Testis (tissue), 3 donors: Measurements from ENCODE around the gene LRWD1. TPM values are rescaled to one million over a fixed set of nuclear protein-coding genes. Genes with fewer than 3 reads are reported as not detected.
A peak's percentile ranks its signal among the peaks of the same experiment; 100 is the strongest.
"Not testable (repeated sequence)": the region's sequence is repeated elsewhere in the genome, so short reads cannot be mapped to it uniquely, and the experiment has no call there.

Experiments used
- DNase-seq: peaks from one replicate; pipeline ENCODE4 v3.0.0-alpha.2; 2019
- H3K27ac ChIP-seq, 2 donors: fragments of 200-600 bp; sonication (generic); one replicate each; pipeline ENCODE4 v1.5.1; 2019
- H3K27me3 ChIP-seq: fragments of 200-600 bp; sonication (generic); one replicate; pipeline ENCODE4 v1.5.1; 2019
- H3K36me3 ChIP-seq: fragments of 200-600 bp; sonication (generic); one replicate; pipeline ENCODE4 v1.5.1; 2017; ENCODE audit warnings: low read depth; ENCODE audit errors: missing control alignments
- H3K4me1 ChIP-seq: fragments of 200-600 bp; sonication (generic); one replicate; pipeline ENCODE4 v1.5.1; 2019
- H3K4me3 ChIP-seq, 2 donors: fragments of 200-600 bp; sonication (generic); one replicate each; pipeline ENCODE4 v1.5.1; 2017 to 2019
- H3K9me3 ChIP-seq: fragments of 200-600 bp; sonication (generic); one replicate; pipeline ENCODE4 v1.5.1; 2017
- WGBS, 2 donors: methylation state at CpG; one replicate each; pipeline ENCODE4 v1.1.5; 2018; 5-methylcytosine and 5-hydroxymethylcytosine counted together
- intact Hi-C: fragments of 100-400 bp; cut with DNase I; formaldehyde crosslinking; loops from one replicate; pipeline ENCODE4 v1.15.1; 2023; ENCODE audit warnings: low total_unique reads
- polyA plus RNA-seq: library from polyadenylated mRNA; stranded (reverse); fragments of 350-450 nt; fragmentation: Illumina TruSeq; extraction: RNeasy Lipid Tissue Mini Kit (QIAGEN cat#74804); gene quantifications from one replicate; pipeline ENCODE4 v1.2.3, GENCODE V29; 2014; ENCODE audit warnings: low read depth, low replicate concordance; ENCODE audit not compliant: insufficient read depth
- total RNA-seq, 2 donors: library from RNA; depleted of rRNA; stranded (reverse); fragments of >200 nt; gene quantifications; one replicate each; pipeline ENCODE4 v1.2.3, GENCODE V29; 2016

Gene LRWD1
- total and polyA plus RNA-seq, 3 donors from 2014 or later: 221 to 540 (median 350) TPM

DNA sequence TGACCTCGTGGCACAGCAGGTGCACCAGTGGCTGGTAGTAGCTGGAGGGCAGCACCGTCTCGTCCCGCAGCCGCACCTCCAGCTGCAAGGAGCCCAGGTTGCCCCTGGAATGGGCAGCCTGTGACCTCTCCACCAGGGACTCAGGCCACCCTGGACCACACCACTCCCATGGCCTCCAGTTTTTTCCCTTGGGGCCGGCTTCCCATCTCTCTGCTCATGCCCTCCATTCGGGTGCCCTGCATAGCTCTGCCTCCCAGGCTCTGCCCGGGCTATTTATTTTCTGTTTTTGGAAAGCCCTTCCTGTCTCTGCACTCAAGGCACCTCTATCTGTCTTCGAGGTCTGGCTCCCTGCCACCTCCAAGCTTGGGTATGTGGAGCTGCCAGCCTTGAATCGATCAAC, 32.1 kb downstream of the LRWD1 start:
- H3K27me3 ChIP-seq, H3K4me3 ChIP-seq, intact Hi-C loops, H3K9me3 ChIP-seq, H3K36me3 ChIP-seq, H3K27ac ChIP-seq, DNase-seq, H3K4me1 ChIP-seq: not testable (repeated sequence)
- 77% methylated on average over 3 of the region's 10 CpGs; no CpG with 5 or more reads in 1 of the 2 donors for WGBS, 2 donors

GRCh38 chr7:102497308-102497707, 32.5 kb downstream of the LRWD1 start:
- H3K27ac ChIP-seq, H3K36me3 ChIP-seq, H3K4me3 ChIP-seq, DNase-seq, H3K4me1 ChIP-seq, H3K27me3 ChIP-seq, intact Hi-C loops, H3K9me3 ChIP-seq: not testable (repeated sequence)
- WGBS, 2 donors: 86% methylated on average over 1 of the region's 5 CpGs; no CpG with 5 or more reads in 1 of the 2 donors

DNA sequence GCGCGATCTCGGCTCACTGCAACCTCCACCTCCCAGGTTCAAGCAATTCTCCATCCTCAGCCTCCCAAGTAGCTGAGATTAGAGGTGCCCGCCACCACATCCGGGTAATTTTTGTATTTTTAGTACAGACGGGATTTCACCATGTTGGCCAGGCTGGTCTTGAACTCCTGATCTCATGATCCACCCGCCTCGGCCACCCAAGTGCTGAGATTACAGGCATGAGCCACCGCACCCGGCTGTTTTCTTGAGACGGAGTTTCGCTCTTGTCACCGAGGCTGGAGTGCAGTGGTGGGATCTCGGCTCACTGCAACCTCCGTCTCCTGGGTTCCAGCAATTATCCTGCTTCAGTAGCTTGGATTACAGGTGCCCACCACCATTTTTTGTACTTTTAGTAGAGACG, 33.5 kb downstream of the LRWD1 start:
- H3K4me1 ChIP-seq, H3K9me3 ChIP-seq, H3K27ac ChIP-seq, H3K36me3 ChIP-seq, intact Hi-C loops, H3K4me3 ChIP-seq, H3K27me3 ChIP-seq: not testable (repeated sequence)
- DNase-seq: peak; percentile 13
- WGBS, 2 donors: 95% methylated on average over 15 of the region's 16 CpGs; no CpG with 5 or more reads in 1 of the 2 donors

DNA sequence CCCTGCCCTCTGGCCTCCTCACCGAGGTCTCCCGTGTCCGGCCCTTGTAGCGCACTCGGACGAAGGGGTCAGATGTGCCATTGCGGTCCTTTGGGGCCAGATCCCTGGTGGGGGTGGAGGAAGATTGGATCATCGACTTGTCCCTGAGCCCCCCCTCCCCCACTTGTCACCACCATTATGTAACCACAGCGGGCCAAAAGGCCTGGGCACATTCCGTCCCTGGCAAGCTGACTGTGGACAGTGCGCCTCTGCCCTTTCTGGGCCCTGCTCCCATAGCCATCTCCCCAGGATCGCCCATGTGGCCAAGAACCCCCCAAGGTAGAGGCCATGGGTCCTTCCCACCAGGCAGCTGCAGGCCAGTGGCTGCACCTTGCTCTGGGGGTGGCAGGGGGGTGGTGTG, 38.4 kb downstream of the LRWD1 start:
- DNase-seq, H3K9me3 ChIP-seq, H3K27ac ChIP-seq, H3K27me3 ChIP-seq, H3K4me3 ChIP-seq, intact Hi-C loops, H3K4me1 ChIP-seq, H3K36me3 ChIP-seq: not testable (repeated sequence)
- no CpG with 5 or more reads among the region's 12 CpGs for WGBS, 2 donors

- DNase-seq, intact Hi-C loops, H3K27me3 ChIP-seq, H3K27ac ChIP-seq, H3K36me3 ChIP-seq, H3K4me3 ChIP-seq, H3K4me1 ChIP-seq, H3K9me3 ChIP-seq: not testable (repeated sequence)
- WGBS, 2 donors: no CpG with 5 or more reads among the region's 24 CpGs
Measured at GRCh38 chr7:102505298-102506185, 40.8 kb downstream of the LRWD1 start.

DNA sequence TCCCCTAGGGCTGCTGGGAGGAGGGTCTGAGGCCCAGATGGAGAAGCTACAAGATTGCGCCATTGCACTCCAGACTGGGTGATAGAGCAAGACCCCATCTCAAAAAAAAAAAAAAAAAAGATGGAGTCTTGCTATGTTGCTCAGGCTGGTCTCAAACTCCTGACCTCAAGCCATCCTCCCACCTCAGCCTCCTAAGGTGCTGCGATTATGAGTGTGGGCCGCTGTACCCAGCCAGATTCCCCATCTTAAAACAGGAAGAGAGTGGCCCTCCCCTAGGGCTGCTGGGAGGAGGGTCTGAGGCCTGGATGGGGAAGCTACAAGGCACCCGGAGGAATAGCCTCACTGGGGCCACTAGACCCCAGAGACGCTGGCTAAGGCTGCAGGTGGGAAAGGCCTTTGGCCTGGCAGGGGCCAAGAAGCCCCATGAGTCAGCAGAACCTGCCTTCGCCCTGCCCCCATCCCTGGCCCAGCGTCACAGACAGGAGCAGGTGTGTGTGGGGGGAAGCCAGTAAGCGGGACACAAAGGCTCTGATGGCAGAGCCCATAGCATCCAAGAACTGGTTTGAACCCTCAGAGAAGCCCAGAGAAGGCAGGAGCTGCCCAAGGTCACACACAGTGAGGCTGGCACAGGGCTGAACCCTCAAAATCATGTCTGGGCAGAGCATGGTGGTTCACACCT, 42.8 kb downstream of the LRWD1 start:
- DNase-seq, H3K9me3 ChIP-seq, H3K4me1 ChIP-seq, H3K27ac ChIP-seq, H3K4me3 ChIP-seq, H3K36me3 ChIP-seq, intact Hi-C loops, H3K27me3 ChIP-seq: not testable (repeated sequence)
- WGBS, 2 donors: 94% methylated on average over 2 of the region's 8 CpGs; no CpG with 5 or more reads in 1 of the 2 donors

- H3K36me3 ChIP-seq, H3K4me3 ChIP-seq, H3K27me3 ChIP-seq, H3K9me3 ChIP-seq, intact Hi-C loops, H3K27ac ChIP-seq, H3K4me1 ChIP-seq, DNase-seq: not testable (repeated sequence)
- WGBS, 2 donors: 82% methylated on average over 5 of the region's 8 CpGs; no CpG with 5 or more reads in 1 of the 2 donors
Measured at GRCh38 chr7:102510575-102510974, 45.8 kb downstream of the LRWD1 start.

GRCh38 chr7:102511860-102512522, 47.2 kb downstream of the LRWD1 start:
- H3K27ac ChIP-seq, H3K4me1 ChIP-seq, H3K4me3 ChIP-seq, H3K9me3 ChIP-seq, DNase-seq, H3K36me3 ChIP-seq, H3K27me3 ChIP-seq, intact Hi-C loops: not testable (repeated sequence)
- no CpG with 5 or more reads among the region's 30 CpGs for WGBS, 2 donors

DNA sequence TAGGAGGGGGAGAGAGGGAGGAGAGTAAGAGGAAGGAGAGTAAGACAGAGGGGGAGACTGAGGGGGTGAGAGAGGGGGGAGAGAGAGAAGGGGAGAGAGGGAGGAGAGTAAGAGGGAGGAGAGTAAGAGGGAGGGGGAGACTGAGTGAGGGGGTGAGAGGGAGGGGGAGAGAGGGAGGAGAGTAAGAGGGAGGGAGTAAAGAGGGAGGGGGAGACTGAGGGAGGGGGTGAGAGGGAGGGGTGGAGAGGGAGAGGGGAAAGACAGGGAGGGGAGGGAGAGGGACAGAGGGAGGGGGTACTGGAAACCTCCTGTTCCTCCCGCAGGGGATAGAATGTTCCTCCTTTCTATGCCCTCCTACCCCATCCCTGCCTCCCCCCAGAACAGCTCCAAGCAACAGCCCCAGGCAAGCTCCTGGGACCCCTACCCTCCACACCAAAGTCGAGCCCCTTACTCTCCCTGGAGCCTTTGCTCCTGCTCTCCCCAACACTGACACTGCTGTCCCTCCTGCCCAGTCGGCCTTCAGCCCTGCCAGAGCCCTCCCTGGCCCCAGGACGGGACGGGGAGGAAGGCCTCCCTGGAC, 47.9 kb downstream of the LRWD1 start:
- H3K4me3 ChIP-seq, H3K9me3 ChIP-seq, intact Hi-C loops, H3K4me1 ChIP-seq, H3K27me3 ChIP-seq, H3K36me3 ChIP-seq: not testable (repeated sequence)
- 8 to 15% methylated on average over 2 to 5 of the region's 5 CpGs for WGBS, 2 donors
- H3K27ac ChIP-seq: peak overlapping the region; percentile 36 to 55
- DNase-seq: peak; percentile 15

GRCh38 chr7:102514881-102515721, 50.3 kb downstream of the LRWD1 start:
- H3K4me1 ChIP-seq, H3K4me3 ChIP-seq, H3K9me3 ChIP-seq, DNase-seq, H3K36me3 ChIP-seq, H3K27me3 ChIP-seq, intact Hi-C loops, H3K27ac ChIP-seq: not testable (repeated sequence)
- 50% methylated on average over 2 of the region's 15 CpGs; no CpG with 5 or more reads in 1 of the 2 donors for WGBS, 2 donors

- H3K4me1 ChIP-seq, DNase-seq, H3K9me3 ChIP-seq, H3K27ac ChIP-seq, intact Hi-C loops, H3K4me3 ChIP-seq, H3K27me3 ChIP-seq, H3K36me3 ChIP-seq: not testable (repeated sequence)
- WGBS, 2 donors: no CpG with 5 or more reads among the region's 3 CpGs
Measured at GRCh38 chr7:102515889-102516288, 51.1 kb downstream of the LRWD1 start.
